ENCODE measurements around the gene UNC93B1.
A peak's percentile ranks its signal among the peaks of the same experiment; 100 is the strongest.

The UNC93B1 gene

DNA sequence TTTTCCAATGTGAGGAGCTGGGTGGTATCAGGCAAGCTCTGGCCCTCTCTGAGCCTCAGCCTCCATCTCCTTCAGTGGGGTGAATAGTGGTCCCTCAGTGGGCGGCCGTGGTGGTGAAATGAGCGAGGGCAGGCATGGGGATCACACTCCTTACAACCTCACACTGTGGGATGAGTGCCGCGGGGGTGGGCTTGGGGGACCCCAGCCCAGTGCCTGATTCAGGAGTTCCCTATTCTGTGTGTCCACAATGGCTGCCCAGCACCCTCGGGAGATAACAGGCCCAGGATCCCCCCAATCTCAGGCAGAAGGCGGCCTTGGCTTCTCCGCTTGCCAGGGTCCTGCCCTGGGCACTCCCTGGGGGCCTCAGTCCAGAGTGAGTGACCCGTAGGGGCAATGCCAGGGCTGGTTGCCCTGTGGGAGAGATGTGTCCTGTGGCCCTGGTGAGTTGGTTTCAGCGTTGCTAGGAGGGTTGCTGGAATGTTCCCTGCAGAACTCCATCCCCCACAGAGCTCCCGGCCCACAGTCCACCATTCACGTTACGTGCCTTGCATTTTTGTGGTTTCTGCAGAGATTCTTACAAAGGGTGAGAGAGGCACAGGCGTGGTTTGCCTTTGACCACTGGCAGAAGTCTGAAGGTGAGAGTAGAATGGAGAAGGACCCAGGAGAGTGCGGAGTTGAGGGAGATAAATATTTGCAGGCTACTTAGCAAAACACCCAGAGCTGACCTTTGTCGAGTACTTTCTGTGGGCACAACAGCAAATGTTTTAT, 9.1 kb upstream of the UNC93B1 start:
- 0 out of 2 replicates have a peak, but pooled peaks have one; percentile 26 for TF ChIP-seq POLR2A (IDR thresholded peaks at IDR 0.05; ENCODE audit: low read depth, low read length)
- FAIRE-seq (no peak), DNase-seq (ENCODE audit: insufficient read length, low spot score) (peak; percentile 88)

DNA sequence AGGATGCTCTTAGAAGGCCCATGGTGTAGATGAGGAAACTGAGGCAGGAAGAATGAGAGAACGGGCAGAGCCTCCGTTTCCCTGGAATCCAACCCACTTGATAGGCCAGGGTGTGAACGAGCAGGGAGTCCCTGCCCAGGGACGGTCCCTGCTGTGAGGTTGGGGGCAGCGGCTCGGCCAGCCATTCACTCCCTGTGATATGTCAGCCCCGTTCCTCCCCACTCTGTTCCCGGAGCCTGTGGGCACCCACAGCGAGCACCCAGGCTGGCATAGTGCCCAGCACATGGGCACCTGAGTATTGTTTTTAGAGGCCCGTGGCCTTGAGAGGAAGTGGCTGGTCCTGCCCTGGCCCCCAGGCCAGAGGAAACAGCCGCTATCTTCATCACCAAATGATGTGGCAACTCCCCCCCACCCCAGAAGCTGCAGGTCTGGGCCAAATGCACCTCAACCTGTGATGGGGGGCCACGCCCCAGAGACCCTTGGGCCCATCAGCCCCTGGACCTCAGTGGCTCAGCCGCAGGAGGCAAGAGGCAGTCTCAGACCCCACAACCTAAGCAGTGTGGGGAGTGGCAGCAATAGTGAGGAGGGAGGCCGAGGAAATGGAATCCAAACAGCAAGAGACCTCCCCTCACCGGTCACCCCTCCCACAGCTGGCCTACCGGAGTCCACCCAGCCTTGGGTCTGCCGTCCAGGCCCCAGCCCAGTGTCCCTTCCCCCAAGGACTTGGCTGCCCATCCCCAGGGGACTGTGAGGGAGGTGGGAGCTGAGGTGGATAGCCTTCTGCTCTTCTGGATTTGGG, 8.3 kb upstream of the UNC93B1 start:
- no peak for TF ChIP-seq POLR2A (IDR thresholded peaks at IDR 0.05; ENCODE audit: low read depth, low read length)
- FAIRE-seq (no peak), DNase-seq (ENCODE audit: insufficient read length, low spot score) (no peak)

DNA sequence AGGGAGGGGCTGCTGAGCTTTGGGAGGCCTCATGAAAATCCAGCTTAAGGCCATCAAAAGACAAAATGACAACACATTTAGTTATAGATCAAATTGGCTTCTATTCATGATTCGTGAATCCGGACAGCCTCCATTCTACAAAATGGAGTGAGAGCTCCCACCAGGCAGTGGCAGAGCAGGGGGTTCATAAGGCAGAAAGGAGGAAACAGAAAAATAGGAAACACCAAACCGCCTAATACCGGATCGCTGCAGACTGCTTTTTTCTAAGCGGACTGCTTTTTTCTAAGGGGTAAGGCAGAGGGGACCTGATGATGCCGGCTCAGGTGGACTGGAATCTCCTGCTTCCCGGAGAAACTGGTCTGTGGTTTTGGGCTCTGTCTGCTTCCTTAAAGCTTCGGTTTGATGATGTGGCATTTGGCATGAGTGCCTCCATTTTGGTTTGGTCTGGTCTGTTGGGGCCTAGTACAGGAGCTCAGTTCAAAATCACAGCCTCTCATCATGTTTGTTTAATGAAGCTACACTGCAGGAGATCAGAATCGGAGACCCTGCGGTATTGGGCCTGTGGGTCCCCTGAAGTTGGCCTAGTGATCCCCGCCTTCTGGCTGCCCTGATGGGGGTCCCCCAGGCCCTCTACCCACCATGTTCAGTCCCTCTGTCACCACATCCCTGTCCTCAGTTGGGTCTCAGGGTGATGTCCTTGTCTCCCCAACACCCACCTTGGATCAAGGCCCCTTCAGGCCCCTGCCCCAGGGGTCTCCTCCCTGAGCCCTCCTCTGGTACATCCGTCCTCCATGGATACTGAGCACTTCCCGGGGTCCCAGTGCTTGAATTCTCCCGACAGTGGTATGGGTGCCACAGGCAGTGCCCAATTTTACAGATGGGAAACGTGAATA, 7.4 kb upstream of the UNC93B1 start:
- FAIRE-seq (no peak), DNase-seq (ENCODE audit: insufficient read length, low spot score) (no peak)
- TF ChIP-seq POLR2A (IDR thresholded peaks at IDR 0.05; ENCODE audit: low read depth, low read length): no peak; the same call in 1 of the 2 replicates

DNA sequence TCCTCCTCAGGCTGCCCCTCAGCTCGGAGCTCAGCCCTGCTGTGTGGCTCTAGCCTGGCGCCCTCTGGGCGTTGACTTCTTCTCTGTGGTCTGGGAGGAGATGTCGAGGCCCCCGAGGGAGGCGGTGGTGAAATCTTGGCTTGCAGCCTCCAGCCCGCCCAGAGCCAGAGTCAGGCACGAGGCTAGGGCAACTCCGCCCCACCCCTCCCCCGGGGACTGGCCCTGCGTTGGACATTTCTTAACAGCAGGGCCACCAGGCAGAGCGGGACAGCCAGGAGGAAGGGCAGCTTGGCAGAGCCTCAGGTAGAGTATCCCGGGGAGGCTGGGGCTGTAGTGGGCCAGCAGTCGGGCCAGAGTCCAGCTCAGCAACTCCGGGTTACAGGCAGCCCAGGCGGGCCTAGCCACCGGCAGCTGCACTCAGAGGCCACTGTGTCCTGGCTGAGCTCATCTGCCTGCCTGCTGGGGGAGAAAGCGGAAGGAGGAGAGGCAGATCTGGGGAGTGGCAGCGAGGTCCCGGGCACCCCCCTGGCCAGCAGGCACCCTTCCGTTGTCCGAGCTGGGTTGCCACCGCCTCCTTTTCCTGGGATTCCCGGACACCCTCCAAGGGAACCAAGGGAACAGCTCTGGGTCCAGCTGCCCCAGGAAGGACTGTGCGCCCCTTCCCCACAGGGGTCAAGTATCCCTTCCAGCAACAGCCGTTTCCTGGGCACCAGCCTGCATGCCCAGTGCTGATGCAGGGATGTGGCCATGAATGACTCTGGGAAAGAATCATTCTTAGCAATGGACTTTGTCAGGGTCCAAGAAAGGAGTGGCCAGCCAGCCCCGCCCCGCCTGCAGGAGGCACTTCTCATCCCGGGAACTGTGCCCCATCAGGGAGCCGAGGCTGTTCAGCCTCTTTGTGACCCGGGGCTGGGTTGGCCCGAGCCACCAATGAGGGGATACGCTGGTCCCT, 6.5 kb upstream of the UNC93B1 start, which contains the start of gene ALDH3B1:
ALDH3B1 (plus strand) TSS at position 238 of the 952 bp plus-strand sequence. CDS start 4,971 bp downstream, outside the sequence.
- FAIRE-seq: no peak
- DNase-seq (ENCODE audit: insufficient read length, low spot score): peak; percentile 89
- TF ChIP-seq POLR2A (IDR thresholded peaks at IDR 0.05; ENCODE audit: low read depth, low read length): peak; percentile 72

DNA sequence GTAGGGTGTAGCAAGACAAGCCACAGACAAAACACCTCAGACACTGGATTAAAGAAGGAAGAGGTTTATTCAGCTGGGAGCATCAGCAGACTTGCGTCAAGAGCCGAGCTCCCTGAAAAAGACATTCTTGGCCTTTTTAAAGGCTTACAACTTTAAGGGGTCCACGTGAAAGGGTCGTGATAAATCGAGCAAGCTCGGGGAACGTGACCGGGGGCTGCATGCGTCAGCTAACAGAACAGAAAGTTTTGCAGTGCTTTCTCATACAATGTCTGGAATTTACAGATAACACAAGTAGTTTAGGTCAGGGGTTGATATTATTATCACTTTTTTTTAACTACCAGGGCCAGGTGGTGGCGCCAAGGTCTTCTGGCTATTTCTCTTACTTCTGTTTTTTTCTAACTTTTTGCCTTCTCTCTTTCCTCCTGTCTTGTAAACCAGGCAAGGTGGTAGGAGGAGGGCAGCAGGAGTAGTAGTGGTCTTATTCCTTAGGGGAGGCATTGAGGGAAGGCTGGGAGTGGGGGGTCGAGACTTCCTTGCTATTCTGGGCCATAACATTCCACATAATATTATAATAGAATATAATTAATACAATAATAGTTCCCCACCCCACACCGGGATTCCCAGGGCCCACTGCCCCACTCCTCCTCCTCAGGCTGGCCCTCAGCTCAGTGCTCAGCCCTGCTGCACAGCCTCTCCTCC, 5.6 kb upstream of the UNC93B1 start:
- FAIRE-seq (no peak), DNase-seq (ENCODE audit: insufficient read length, low spot score) (no peak)

DNA sequence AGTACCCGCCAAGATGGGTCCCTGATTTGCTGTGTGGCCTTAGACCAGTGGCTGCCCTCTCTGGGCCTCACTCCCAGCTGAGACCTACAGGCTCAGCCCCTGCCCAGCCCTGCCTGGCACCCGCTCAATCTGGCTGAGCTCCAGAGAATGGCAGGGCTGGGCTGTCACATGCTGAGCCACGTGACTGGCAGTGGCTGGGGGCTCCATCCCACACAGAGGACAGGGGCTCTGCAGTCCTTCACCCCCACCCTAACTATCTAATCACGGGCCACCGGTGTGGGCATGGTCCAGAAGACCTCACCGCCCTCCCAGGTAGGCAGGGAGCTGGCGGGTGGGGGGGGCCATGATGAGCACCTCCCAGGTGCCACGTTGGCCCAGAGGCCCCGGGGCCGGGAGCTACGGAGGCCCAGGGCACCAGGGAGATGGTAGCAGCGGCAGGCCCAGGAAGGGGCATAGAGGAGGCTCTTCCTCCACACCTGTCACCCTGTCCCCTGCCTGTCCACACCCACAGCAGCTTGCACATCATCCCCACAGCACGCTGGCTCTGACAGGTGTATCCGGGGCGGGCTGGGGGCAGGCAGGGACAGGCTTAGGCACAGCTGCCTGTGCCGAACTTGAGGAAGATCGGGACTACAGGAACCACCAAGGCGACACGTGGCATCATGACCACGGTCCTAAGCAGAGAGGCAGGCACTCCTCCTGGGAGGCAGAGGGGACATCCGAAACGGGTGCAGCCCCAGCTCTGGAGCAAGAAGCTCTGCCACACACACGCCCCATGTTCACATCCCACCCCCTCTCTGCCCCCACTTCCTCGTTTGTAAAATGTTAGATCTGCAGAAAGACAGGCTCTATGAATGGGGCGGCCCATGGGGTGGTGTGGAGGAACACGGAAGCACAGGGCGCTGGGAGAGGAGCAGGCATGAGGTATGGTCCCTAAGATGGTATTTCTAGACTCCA, 4.8 kb upstream of the UNC93B1 start:
- no peak for DNase-seq (ENCODE audit: insufficient read length, low spot score)
- no peak for TF ChIP-seq POLR2A (IDR thresholded peaks at IDR 0.05; ENCODE audit: low read depth, low read length)
- no peak for FAIRE-seq

More for the DNA sequence above, 5.6 kb upstream of the UNC93B1 start:
- no peak for TF ChIP-seq POLR2A (IDR thresholded peaks at IDR 0.05; ENCODE audit: low read depth, low read length)

DNA sequence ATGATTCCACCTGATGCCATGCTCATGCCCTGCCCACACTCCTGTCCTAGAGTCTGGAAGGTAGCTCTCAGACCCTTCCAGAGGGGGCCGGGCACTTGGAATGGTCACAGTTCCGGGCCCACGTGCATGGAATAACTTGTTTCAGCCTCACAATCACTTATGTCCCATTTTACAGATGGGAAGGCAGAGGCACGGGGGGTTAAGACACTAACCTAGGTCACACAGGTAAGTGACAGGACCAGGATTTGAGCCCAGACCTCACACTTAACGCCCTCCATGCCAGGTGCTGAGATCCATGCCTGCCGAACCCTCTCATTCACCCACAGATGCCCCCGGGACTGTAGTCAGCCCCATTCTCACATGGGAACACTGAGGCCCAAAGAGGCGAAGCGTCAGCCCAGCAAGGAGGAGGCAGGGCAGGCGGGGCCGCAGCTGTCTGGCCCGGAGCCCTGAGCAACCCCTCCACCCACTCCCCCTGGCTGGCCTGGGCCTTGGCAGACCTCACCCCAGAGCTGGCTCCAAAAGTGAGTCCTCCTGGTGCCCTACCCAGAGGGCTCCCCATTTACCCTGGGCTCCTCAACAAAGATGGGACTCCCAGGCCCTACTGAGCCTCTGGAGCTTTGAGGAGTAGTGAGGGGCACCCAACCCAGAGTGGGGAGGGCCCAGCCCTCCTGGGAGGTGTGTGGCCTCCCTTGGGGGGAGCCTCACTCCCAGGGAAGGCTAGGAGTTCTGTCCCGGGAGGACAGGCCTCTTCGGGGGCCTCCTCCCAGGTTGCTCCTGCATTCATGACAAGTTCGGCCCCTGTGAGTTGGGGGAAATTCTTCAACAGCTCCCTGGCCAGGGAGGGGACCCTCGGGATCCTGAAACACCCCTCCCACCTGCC, 3.8 kb upstream of the UNC93B1 start:
- no peak for FAIRE-seq
- no peak for TF ChIP-seq POLR2A (IDR thresholded peaks at IDR 0.05; ENCODE audit: low read depth, low read length)
- no peak for DNase-seq (ENCODE audit: insufficient read length, low spot score)

DNA sequence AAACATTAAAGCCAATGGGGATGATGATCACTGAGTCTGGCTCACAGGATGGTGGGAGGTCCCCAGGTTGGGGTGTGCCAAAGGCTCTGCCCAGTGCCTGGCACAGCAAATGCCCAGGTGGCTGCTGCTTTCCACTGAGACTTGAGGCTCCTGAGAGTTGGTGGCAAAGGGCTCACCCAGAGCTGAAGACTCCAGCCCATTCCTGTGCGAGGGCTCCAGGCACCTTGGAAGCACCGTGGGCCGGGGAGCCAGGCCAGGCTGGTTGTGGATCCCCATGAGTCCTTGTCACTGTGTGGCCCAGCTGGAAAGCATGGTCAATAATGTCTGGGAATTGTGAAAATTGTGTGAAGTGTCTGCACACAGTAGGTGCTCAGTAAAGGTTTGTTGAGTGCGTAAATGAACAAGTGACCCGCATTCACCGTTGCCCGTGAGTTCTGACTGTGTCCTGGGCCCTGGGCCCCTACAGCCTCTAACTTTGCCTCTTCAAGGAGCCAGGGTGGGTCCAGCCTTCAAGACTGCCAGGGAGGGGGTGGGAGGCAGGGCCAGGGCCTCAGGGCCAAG, 2.8 kb upstream of the UNC93B1 start:
- FAIRE-seq (no peak), DNase-seq (ENCODE audit: insufficient read length, low spot score) (no peak)

DNA sequence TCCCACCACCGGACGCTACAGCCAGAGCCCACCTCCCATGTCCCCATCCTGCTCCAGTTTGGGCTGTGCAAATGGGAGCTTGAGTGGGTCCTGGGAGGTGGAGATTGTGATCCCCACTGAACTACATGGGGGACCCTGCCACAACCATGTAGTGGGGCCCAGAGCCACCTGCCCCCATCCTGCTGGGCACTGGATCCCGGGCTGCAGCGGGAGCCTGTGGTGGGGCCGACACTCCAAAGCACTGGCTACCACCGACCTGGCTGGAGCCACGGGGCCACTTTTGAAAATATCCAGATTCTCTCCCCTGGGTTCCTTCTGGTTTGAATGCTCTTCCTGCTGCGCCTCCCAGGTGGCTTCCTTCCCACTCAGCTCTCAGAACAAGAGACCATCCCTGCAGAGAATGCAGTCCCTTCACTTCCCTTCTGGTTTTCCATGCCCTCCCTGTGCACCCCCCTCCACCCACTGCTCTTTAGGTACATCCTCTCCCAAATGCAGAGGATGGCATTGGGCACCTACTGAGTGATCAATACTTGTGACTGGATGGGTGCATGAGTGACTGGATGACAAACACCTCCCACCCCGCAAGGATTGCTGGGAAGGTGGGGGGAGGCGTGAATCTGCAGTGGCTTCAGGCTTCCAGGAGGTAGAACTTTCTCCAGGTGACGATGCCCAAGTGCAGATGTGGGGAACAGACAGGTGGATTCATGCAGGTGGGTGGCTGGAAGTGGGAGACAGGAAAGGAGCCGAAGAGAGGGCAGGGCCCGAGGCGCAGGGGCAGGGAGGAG, 846 bp upstream of the UNC93B1 start:
- TF ChIP-seq POLR2A (IDR thresholded peaks at IDR 0.05; ENCODE audit: low read depth, low read length): no peak
- no peak for DNase-seq (ENCODE audit: insufficient read length, low spot score)
- no peak for FAIRE-seq

More for the DNA sequence above, 2.8 kb upstream of the UNC93B1 start:
- TF ChIP-seq POLR2A (IDR thresholded peaks at IDR 0.05; ENCODE audit: low read depth, low read length): no peak

Measured in H54 (cell line).